Fibroblast of lung (primary cell): ENCODE results near the gene AK8. TPM values are rescaled to one million over a fixed set of nuclear protein-coding genes. Genes with fewer than 3 reads are reported as not detected.

Source experiments
- DNase-seq, 2 donors: peaks; one replicate each; pipeline versions ENCODE4 v3.0.0 to v3.0.0-alpha.2; 2010; ENCODE audit warnings: low read depth in 2 of 2
- H2AFZ ChIP-seq: 2 replicates; pipeline ENCODE4 v1.5.1; 2012; ENCODE audit warnings: low read length, control low read depth, inconsistent platforms
- H3K27ac ChIP-seq: 2 replicates; pipeline ENCODE4 v1.5.1; 2011; ENCODE audit warnings: low read length, control low read depth; ENCODE audit not compliant: insufficient read depth
- H3K27me3 ChIP-seq: 2 replicates; pipeline ENCODE4 v1.5.1; 2011; ENCODE audit warnings: mild to moderate bottlenecking, low read length; ENCODE audit not compliant: control insufficient read depth, insufficient read depth
- H3K36me3 ChIP-seq: 2 replicates; pipeline ENCODE4 v1.5.1; 2011; ENCODE audit warnings: low read length; ENCODE audit not compliant: control insufficient read depth, insufficient read depth
- H3K4me1 ChIP-seq: 2 replicates; pipeline ENCODE4 v1.5.1; 2011; ENCODE audit warnings: low read length; ENCODE audit not compliant: control insufficient read depth, insufficient read depth; ENCODE audit errors: extremely low read depth
- H3K4me2 ChIP-seq: 2 replicates; pipeline ENCODE4 v1.5.1; 2011; ENCODE audit warnings: low read length, control low read depth; ENCODE audit not compliant: insufficient read depth; ENCODE audit errors: extremely low read depth
- H3K4me3 ChIP-seq, 4 experiments: fragments of 200-600 bp in 1 of 4; sonication (generic) in 1 of 4; replicated peaks in 1 of 4; 2 replicates each; pipeline ENCODE4 v1.5.1; 2011 to 2016; ENCODE audit warnings: low read length in 4 of 4, low read depth in 3 of 4, mild to moderate bottlenecking in 3 of 4, control low read depth in 2 of 4, inconsistent platforms in 1 of 4, mixed read lengths in 1 of 4; ENCODE audit not compliant: insufficient read depth in 1 of 4; ENCODE audit errors: control extremely low read depth in 1 of 4
- H3K79me2 ChIP-seq: 2 replicates; pipeline ENCODE4 v1.5.1; 2012; ENCODE audit warnings: mild to moderate bottlenecking, low read length, inconsistent platforms; ENCODE audit not compliant: control insufficient read depth, insufficient read depth
- H3K9ac ChIP-seq: 2 replicates; pipeline ENCODE4 v1.5.1; 2011; ENCODE audit warnings: mild to moderate bottlenecking, low read length, control low read depth; ENCODE audit not compliant: insufficient read depth
- H3K9me3 ChIP-seq: 2 replicates; pipeline ENCODE4 v1.5.1; 2012; ENCODE audit warnings: low read depth, low read length; ENCODE audit not compliant: control insufficient read depth, insufficient read depth
- H4K20me1 ChIP-seq: 2 replicates; pipeline ENCODE4 v1.5.1; 2011; ENCODE audit warnings: low read length; ENCODE audit not compliant: control insufficient read depth, insufficient read depth; ENCODE audit errors: extremely low read depth
- CTCF ChIP-seq, 2 donors: IDR thresholded peaks in 1 of 2; conservative IDR thresholded peaks in 1 of 2; 1 replicate in 1 of 2; 2 replicates in 1 of 2; pipeline ENCODE4 v1.5.1; 2011 to 2012; ENCODE audit warnings: low read length in 2 of 2, control low read depth in 1 of 2, inconsistent platforms in 1 of 2, low read depth in 1 of 2, mild to moderate bottlenecking in 1 of 2
- EZH2 ChIP-seq: IDR thresholded peaks from 2 replicates; pipeline ENCODE4 v1.5.1; 2012; ENCODE audit warnings: low read length, control low read depth, mild to moderate bottlenecking; ENCODE audit errors: missing control alignments
- polyA plus RNA-seq, 2 donors: library from polyadenylated mRNA; depleted of rRNA in 1 of 2; stranded (reverse) in 1 of 2; unstranded in 1 of 2; fragments of >200 nt; gene quantifications; 2 replicates each; pipeline ENCODE4 v1.2.1, GENCODE V29; 2011 to 2012; ENCODE audit warnings: missing spikeins in 1 of 2
- total RNA-seq: library from RNA; depleted of rRNA; stranded (reverse); fragments of >200 nt; gene quantifications from 2 replicates; pipeline ENCODE4 v1.2.1, GENCODE V29; 2014

AK8 gene
- total and polyA plus RNA-seq, 2 donors (not counting 1 experiment from before 2014, with no cell fraction given): 0.17 to 0.50 TPM

- Histone ChIP-seq H3K27me3 (peaks cover 2% of the 10 kb centered on the region), H3K79me2 (no peaks in the 10 kb centered on the region), H3K9me3 (no peaks in the 10 kb centered on the region), H3K4me1 (no peaks in the 10 kb centered on the region), H2AFZ (no peak overlapping the region), H3K4me3 (no peak overlapping the region), H3K36me3 (no peaks in the 10 kb centered on the region), H3K4me2 (no peak overlapping the region), H4K20me1 (no peaks in the 10 kb centered on the region), H3K9ac (no peak overlapping the region), H3K27ac (no peak overlapping the region)
- DNase-seq: no peak
- no peak for TF ChIP-seq CTCF (conservative IDR thresholded peaks at IDR 0.05 in 1 of 2, IDR thresholded peaks at IDR 0.05 in 1 of 2; ENCODE audit: low read depth in 1 of 2, low read length in 2 of 2)
- no peak for TF ChIP-seq EZH2
Observed at GRCh38 chr9:132729235-132729890, 148.7 kb downstream of the AK8 start.

DNA sequence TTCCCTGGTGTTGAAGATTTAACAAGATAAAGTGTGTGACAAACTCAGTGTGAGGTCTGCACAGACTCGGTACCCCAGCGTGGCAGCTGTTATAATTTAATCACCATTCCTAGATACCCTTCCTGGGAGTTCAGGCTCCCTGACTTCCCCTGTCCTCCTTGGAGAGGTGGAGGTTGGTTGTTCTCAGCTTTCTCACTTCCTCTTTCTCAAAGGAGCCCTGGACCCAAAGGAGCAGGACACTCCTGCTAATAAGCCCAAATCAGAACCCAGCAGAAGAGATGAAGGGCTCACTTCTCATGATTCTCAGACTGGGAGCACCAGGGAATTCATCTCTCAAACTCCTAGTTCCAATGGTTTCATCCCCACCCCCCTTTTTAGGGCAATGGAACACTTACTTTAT, 149.6 kb downstream of the AK8 start:
- TF ChIP-seq EZH2 (no peak), CTCF (conservative IDR thresholded peaks at IDR 0.05 in 1 of 2, IDR thresholded peaks at IDR 0.05 in 1 of 2; ENCODE audit: low read depth in 1 of 2, low read length in 2 of 2) (no peak)
- Histone ChIP-seq H3K36me3 (no peaks in the 10 kb centered on the region), H2AFZ (no peak overlapping the region), H4K20me1 (no peaks in the 10 kb centered on the region), H3K79me2 (no peaks in the 10 kb centered on the region), H3K4me1 (no peaks in the 10 kb centered on the region), H3K9ac (no peak overlapping the region), H3K27ac (no peak overlapping the region), H3K4me2 (no peak overlapping the region), H3K27me3 (peaks cover 2% of the 10 kb centered on the region), H3K9me3 (no peaks in the 10 kb centered on the region), H3K4me3 (no peak overlapping the region)
- DNase-seq: no peak

DNA sequence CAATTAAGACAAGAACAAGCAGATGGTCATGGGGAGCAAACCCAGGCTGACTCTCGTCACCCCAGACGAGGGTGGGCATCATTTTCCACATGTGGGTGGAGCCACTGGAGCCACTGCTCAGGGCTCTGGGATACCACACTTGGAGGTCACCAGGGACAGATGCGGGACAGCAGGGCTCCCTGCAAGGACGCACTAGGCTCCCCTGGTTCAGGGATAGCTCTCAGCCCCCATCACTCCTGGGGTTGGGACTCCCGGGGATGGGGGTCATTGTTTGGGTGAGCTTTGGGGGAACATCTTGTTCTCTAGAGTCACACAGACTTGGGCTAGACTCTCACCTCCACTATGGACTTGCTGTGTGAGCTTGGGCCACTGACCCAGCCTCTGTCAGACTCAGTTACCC, 150.0 kb downstream of the AK8 start:
- H3K79me2 ChIP-seq: no peaks in the 10 kb centered on the region
- no peak overlapping the region for H3K4me3 ChIP-seq
- H4K20me1 ChIP-seq: no peaks in the 10 kb centered on the region
- no peak overlapping the region for H3K27ac ChIP-seq
- no peaks in the 10 kb centered on the region for H3K9me3 ChIP-seq
- TF ChIP-seq EZH2: no peak
- no peak for TF ChIP-seq CTCF (conservative IDR thresholded peaks at IDR 0.05 in 1 of 2, IDR thresholded peaks at IDR 0.05 in 1 of 2; ENCODE audit: low read depth in 1 of 2, low read length in 2 of 2)
- H3K9ac ChIP-seq: no peak overlapping the region
- no peak overlapping the region for H3K4me2 ChIP-seq
- H2AFZ ChIP-seq: no peak overlapping the region
- H3K27me3 ChIP-seq: peaks cover 2% of the 10 kb centered on the region
- DNase-seq: no peak
- no peaks in the 10 kb centered on the region for H3K4me1 ChIP-seq
- H3K36me3 ChIP-seq: no peaks in the 10 kb centered on the region
